HUES64 (cell line): ENCODE results near the gene PLPP6.

ENCODE experiments used
- H3K27ac ChIP-seq: 2 replicates; pipeline ENCODE4 v1.7.0; 2013; ENCODE audit warnings: low read depth, low read length, inconsistent platforms
- H3K27me3 ChIP-seq: 2 replicates; pipeline ENCODE4 v1.6.1; 2013; ENCODE audit warnings: mild to moderate bottlenecking, low read length; ENCODE audit not compliant: insufficient read depth
- H3K36me3 ChIP-seq: 2 replicates; pipeline ENCODE4 v1.6.1; 2013; ENCODE audit warnings: mild to moderate bottlenecking, low read length; ENCODE audit not compliant: insufficient read depth
- H3K4me1 ChIP-seq: 2 replicates; pipeline ENCODE4 v1.6.1; 2013; ENCODE audit warnings: mild to moderate bottlenecking, low read length, moderate library complexity; ENCODE audit not compliant: insufficient read depth
- H3K4me3 ChIP-seq: 2 replicates; pipeline ENCODE4 v1.5.1; 2013; ENCODE audit warnings: mild to moderate bottlenecking, low read length, moderate library complexity
- H3K9ac ChIP-seq: 2 replicates; pipeline ENCODE4 v1.6.1; 2013; ENCODE audit warnings: mild to moderate bottlenecking, low read depth, low read length
- H3K9me3 ChIP-seq: 2 replicates; pipeline ENCODE4 v1.6.1; 2013; ENCODE audit warnings: low read depth, low read length; ENCODE audit not compliant: insufficient read depth
- WGBS: fragments of 150-250, 120-280 bp; methylation state at CpG from one replicate; pipeline ENCODE4 v1.1.7; 2013; ENCODE audit warnings: missing lambda C conversion rate; 5-methylcytosine and 5-hydroxymethylcytosine counted together

The PLPP6 gene

DNA sequence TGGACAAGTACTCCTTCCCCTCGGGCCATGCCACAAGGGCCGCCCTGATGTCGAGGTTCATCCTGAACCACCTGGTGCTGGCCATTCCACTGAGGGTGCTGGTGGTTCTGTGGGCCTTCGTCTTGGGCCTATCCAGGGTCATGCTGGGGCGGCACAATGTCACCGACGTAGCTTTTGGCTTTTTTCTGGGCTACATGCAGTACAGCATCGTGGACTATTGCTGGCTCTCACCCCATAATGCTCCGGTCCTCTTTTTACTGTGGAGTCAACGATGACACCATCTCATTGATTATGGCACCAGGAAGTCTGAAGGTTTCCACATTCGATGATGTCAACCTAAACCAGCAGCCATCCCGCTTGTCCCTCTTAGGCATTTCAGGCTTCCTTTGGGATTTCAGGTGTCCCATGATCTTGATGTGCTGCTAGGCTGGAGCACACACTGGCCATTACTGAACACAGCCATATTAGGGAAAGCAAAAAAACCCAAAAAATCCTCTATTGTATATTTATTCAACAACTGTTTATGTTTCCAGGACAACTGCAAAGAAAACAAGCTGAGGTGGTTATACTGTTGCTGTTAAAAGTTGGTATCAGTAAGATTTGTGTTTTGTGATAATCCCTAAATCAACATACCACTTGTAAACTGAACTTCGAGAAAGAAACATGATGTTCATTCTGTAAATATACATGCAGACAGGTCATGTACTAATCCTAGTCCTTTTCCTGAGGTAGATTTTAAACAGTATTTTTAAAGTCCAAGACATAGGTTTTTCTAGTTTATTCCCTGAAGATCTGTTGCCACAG is 1.1 kb downstream of the PLPP6 start:
- 45% methylated on average over 12 of the region's 13 CpGs for WGBS
- peak overlapping the region; percentile 81 for H3K9ac ChIP-seq
- H3K9me3 ChIP-seq = no peaks in the 10 kb centered on the region
- H3K36me3 ChIP-seq = no peaks in the 10 kb centered on the region
- H3K4me3 ChIP-seq = peak overlapping the region; percentile 91
- H3K27me3 ChIP-seq = peaks cover 8% of the 10 kb centered on the region; the same call in 1 of the 2 replicates
- no peak overlapping the region for H3K27ac ChIP-seq
- H3K4me1 ChIP-seq = peaks cover 39% of the 10 kb centered on the region

GRCh38 chr9:4663956-4664355 is 1.9 kb downstream of the PLPP6 start:
- Histone ChIP-seq H3K4me3 (peak overlapping the region; percentile 91), H3K9me3 (no peaks in the 10 kb centered on the region), H3K9ac (no peak overlapping the region), H3K4me1 (peaks cover 39% of the 10 kb centered on the region), H3K27ac (no peak overlapping the region), H3K27me3 (peaks cover 8% of the 10 kb centered on the region; the same call in 1 of the 2 replicates), H3K36me3 (no peaks in the 10 kb centered on the region)
- WGBS = 88% methylated on average over 3 of the region's 3 CpGs

GRCh38 chr9:4665357-4665756 is 3.3 kb downstream of the PLPP6 start:
- H3K9me3 ChIP-seq = no peaks in the 10 kb centered on the region
- WGBS = 83% methylated on average over 2 of the region's 2 CpGs
- peak overlapping the region; percentile 91 for H3K4me3 ChIP-seq
- no peak overlapping the region for H3K9ac ChIP-seq
- H3K36me3 ChIP-seq = no peaks in the 10 kb centered on the region
- H3K27ac ChIP-seq = no peak overlapping the region
- peaks cover 40% of the 10 kb centered on the region for H3K4me1 ChIP-seq
- peaks cover 8% of the 10 kb centered on the region; the same call in 1 of the 2 replicates for H3K27me3 ChIP-seq

GRCh38 chr9:4666042-4666699 is 4.1 kb downstream of the PLPP6 start, which contains the start of gene SPATA6L:
TSS of gene SPATA6L (minus strand) at chr9:4666480. CDS start at chr9:4666250, 230 bp downstream.
- peaks cover 8% of the 10 kb centered on the region; the same call in 1 of the 2 replicates for H3K27me3 ChIP-seq
- H3K4me3 ChIP-seq = peak within 1 kb of the TSS; percentile 91
- H3K36me3 ChIP-seq = no peaks in the 10 kb centered on the region
- no peaks in the 10 kb centered on the region for H3K9me3 ChIP-seq
- no peak within 1 kb of the TSS for H3K27ac ChIP-seq
- 3% methylated on average over 34 of the region's 36 CpGs for WGBS
- H3K9ac ChIP-seq = peak within 1 kb of the TSS; percentile 63
- H3K4me1 ChIP-seq = peaks cover 46% of the 10 kb centered on the region

DNA sequence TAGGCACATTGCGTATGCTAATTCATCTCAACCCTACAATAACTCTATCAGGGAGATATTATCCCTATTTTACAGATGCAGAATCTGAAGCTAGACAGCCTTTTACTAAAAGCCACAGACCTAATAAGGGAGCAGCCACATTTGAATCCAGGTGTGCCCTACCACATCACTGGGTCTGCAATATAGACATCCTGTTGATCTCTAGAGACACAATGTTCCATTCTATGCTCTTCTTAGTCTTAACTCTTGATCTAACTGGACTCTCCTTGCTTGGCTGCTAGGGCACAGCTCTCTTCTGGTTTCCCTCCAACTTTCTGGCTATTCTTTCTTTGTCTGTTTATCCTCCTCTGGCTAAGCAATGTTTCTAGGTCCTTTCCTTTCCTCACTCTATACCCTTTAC is 5.6 kb downstream of the PLPP6 start:
- Histone ChIP-seq H3K9ac (no peak overlapping the region), H3K27ac (no peak overlapping the region), H3K36me3 (no peaks in the 10 kb centered on the region), H3K9me3 (no peaks in the 10 kb centered on the region), H3K4me1 (peaks cover 40% of the 10 kb centered on the region), H3K4me3 (no peak overlapping the region), H3K27me3 (peaks cover 8% of the 10 kb centered on the region; the same call in 1 of the 2 replicates)
- 95% methylated on average over 1 of the region's 1 CpG for WGBS

DNA sequence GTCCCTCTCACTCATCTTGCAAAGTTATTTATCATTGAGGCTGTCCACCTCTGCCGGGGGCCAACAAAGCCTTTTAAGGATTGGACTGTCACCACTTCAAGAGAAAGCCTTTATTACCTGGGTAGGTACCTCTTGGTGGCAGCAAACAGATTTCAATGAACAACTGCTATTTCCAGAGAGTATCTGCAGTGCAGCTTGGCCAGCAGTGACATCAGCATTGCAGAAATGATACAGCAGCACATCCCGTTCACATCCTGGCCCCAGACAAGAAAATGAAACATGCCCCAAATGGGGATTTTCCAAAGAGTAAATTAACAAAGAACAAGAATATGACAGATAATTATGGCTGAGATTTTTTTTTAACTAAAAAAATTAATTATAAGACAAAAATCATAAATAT is 6.5 kb downstream of the PLPP6 start:
- WGBS = 93% methylated on average over 2 of the region's 2 CpGs

DNA sequence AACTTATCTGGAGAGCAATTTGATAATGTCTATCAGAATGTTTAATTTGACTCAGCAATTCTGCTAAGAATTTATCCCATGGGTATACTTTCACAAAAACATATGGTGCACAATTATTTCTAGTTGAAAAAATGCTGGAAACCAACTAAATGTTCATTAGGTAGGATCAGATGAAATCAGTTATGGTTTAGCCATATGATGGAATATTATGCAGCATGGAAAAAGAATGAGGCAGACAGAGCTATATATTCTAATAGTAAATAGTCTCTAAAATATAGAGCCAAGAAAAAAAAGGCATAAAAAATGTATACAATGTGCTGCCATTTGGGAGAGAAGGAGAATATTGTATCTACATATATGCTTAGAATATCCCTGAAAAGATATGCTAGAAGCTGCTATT is 7.8 kb downstream of the PLPP6 start:
- Histone ChIP-seq H3K9me3 (no peaks in the 10 kb centered on the region), H3K4me3 (no peak overlapping the region), H3K27me3 (peaks cover 8% of the 10 kb centered on the region; the same call in 1 of the 2 replicates), H3K36me3 (no peaks in the 10 kb centered on the region), H3K9ac (no peak overlapping the region), H3K4me1 (peaks cover 22% of the 10 kb centered on the region), H3K27ac (no peak overlapping the region)

More for the DNA sequence above, 6.5 kb downstream of the PLPP6 start:
- Histone ChIP-seq H3K27ac (no peak overlapping the region), H3K4me1 (peaks cover 34% of the 10 kb centered on the region), H3K9ac (no peak overlapping the region), H3K4me3 (no peak overlapping the region), H3K36me3 (no peaks in the 10 kb centered on the region), H3K27me3 (peaks cover 8% of the 10 kb centered on the region; the same call in 1 of the 2 replicates), H3K9me3 (no peaks in the 10 kb centered on the region)

GRCh38 chr9:4670591-4670990 is 8.5 kb downstream of the PLPP6 start:
- H3K4me3 ChIP-seq = no peak overlapping the region
- H3K36me3 ChIP-seq = no peaks in the 10 kb centered on the region
- no peaks in the 10 kb centered on the region for H3K9me3 ChIP-seq
- peaks cover 15% of the 10 kb centered on the region for H3K4me1 ChIP-seq
- no peak overlapping the region; the same call in 1 of the 2 replicates for H3K27ac ChIP-seq
- H3K27me3 ChIP-seq = peaks cover 8% of the 10 kb centered on the region; the same call in 1 of the 2 replicates
- 55% methylated on average over 2 of the region's 3 CpGs for WGBS
- H3K9ac ChIP-seq = no peak overlapping the region; the same call in 1 of the 2 replicates

DNA sequence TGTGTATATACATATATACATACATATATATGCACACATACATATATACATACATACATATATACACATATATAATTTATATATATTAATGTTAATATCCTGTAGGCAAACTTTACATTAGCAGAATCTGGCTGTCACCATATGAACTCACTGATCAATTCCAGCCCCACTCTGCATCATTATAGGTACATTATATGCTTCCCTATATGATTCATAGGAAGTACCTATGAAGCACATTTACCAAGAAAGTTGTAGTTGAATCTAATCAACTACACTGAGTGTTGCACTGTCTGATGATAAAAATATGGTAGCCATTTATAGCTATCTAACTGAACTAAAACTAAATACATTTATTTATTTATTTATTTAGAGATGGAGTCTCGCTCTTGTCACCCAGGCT is 9.6 kb downstream of the PLPP6 start:
- Histone ChIP-seq H3K36me3 (no peaks in the 10 kb centered on the region), H3K9me3 (no peaks in the 10 kb centered on the region), H3K4me1 (peaks cover 9% of the 10 kb centered on the region; the same call in 1 of the 2 replicates), H3K9ac (no peak overlapping the region), H3K4me3 (no peak overlapping the region), H3K27ac (no peak overlapping the region), H3K27me3 (peaks cover 8% of the 10 kb centered on the region; the same call in 1 of the 2 replicates)
- 87% methylated on average over 1 of the region's 1 CpG for WGBS

- H3K9ac ChIP-seq = no peak overlapping the region
- no peaks in the 10 kb centered on the region for H3K36me3 ChIP-seq
- no peak overlapping the region for H3K4me3 ChIP-seq
- H3K27ac ChIP-seq = no peak overlapping the region
- peaks cover 24% of the 10 kb centered on the region for H3K4me1 ChIP-seq
- H3K27me3 ChIP-seq = no peaks in the 10 kb centered on the region
- H3K9me3 ChIP-seq = no peaks in the 10 kb centered on the region
Observed at GRCh38 chr9:4674783-4675182, 12.7 kb downstream of the PLPP6 start.

- H3K27ac ChIP-seq = no peak overlapping the region
- 94% methylated on average over 3 of the region's 3 CpGs for WGBS
Observed at GRCh38 chr9:4677392-4677791, 15.3 kb downstream of the PLPP6 start.

More at GRCh38 chr9:4677392-4677791, 15.3 kb downstream of the PLPP6 start:
- Histone ChIP-seq H3K36me3 (no peaks in the 10 kb centered on the region), H3K9ac (no peak overlapping the region), H3K27me3 (no peaks in the 10 kb centered on the region), H3K4me3 (no peak overlapping the region), H3K9me3 (no peaks in the 10 kb centered on the region), H3K4me1 (peaks cover 23% of the 10 kb centered on the region)
